Glutamatergic neuron (in vitro differentiated cells): ENCODE measurements around the gene CR2. TPM values are rescaled to one million over a fixed set of nuclear protein-coding genes. Genes with fewer than 3 reads are reported as not detected.

ENCODE experiments used
- DNase-seq: peaks from one replicate; pipeline ENCODE4 v3.0.0; 2022
- H3K27ac Mint-ChIP-seq: one replicate; pipeline ENCODE4 v1.8.0; 2020; ENCODE audit warnings: mild to moderate bottlenecking, mixed read lengths, inconsistent platforms; ENCODE audit not compliant: unreplicated experiment
- H3K27me3 Mint-ChIP-seq: one replicate; pipeline ENCODE4 v1.8.0; 2020; ENCODE audit warnings: mild to moderate bottlenecking, moderate library complexity, mixed read lengths, inconsistent platforms; ENCODE audit not compliant: unreplicated experiment
- H3K36me3 Mint-ChIP-seq: one replicate; pipeline ENCODE4 v1.8.0; 2020; ENCODE audit warnings: mild to moderate bottlenecking, mixed read lengths, inconsistent platforms; ENCODE audit not compliant: unreplicated experiment
- H3K4me1 Mint-ChIP-seq: one replicate; pipeline ENCODE4 v1.8.0; 2020; ENCODE audit warnings: mild to moderate bottlenecking, low read depth, mixed read lengths, inconsistent platforms; ENCODE audit not compliant: unreplicated experiment
- H3K4me3 Mint-ChIP-seq: one replicate; pipeline ENCODE4 v1.8.0; 2020; ENCODE audit warnings: mild to moderate bottlenecking, mixed read lengths, inconsistent platforms; ENCODE audit not compliant: unreplicated experiment
- H3K9me3 Mint-ChIP-seq: one replicate; pipeline ENCODE4 v1.8.0; 2020; ENCODE audit warnings: mild to moderate bottlenecking, moderate library complexity, mixed read lengths, inconsistent platforms; ENCODE audit not compliant: unreplicated experiment
- total RNA-seq: library from RNA; stranded (reverse); fragmentation: NEBNext Ultra II Directional; extraction: Animal tissue kit (Norgen Biotek cat#: 25700); gene quantifications from one replicate; pipeline ENCODE4 v1.2.1, GENCODE V29; 2021; ENCODE audit not compliant: unreplicated experiment
- TF ChIP-seq, protein P1 (sequence below): fragments of 200-600 bp; sonication (generic); IDR thresholded peaks from one replicate; pipeline ENCODE4 v1.5.0; 2021; ENCODE audit not compliant: partially characterized antibody, unreplicated experiment

Gene CR2
- total RNA-seq, 1 donor from 2014 or later, result not detected

DNA sequence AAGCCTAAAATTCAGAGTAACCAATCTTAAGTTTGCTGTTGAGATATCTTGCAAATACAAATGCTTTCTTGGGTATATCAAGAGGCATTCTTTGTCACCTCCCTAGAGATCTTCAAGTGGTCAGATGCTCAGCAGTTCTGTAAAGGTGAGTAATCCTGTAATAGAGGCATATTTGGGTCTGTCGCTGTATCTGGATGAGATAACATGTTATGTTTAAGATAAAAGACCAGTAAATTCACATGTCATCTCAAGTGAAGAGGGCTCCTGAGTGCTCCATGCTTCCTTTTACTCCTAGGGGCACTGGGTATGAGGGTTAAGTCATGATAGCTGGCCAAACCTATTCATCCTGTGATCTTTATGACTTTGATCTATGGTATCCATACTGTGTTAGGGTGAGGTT lies 7.5 kb downstream of the CR2 start:
- H3K27me3 Mint-ChIP-seq, result no peaks in the 10 kb centered on the region
- no peaks in the 10 kb centered on the region for H3K9me3 Mint-ChIP-seq
- H3K27ac Mint-ChIP-seq, result no peak overlapping the region
- no peaks in the 10 kb centered on the region for H3K36me3 Mint-ChIP-seq
- no peak overlapping the region for H3K4me3 Mint-ChIP-seq
- DNase-seq, result no peak
- TF ChIP-seq, protein P1, sequence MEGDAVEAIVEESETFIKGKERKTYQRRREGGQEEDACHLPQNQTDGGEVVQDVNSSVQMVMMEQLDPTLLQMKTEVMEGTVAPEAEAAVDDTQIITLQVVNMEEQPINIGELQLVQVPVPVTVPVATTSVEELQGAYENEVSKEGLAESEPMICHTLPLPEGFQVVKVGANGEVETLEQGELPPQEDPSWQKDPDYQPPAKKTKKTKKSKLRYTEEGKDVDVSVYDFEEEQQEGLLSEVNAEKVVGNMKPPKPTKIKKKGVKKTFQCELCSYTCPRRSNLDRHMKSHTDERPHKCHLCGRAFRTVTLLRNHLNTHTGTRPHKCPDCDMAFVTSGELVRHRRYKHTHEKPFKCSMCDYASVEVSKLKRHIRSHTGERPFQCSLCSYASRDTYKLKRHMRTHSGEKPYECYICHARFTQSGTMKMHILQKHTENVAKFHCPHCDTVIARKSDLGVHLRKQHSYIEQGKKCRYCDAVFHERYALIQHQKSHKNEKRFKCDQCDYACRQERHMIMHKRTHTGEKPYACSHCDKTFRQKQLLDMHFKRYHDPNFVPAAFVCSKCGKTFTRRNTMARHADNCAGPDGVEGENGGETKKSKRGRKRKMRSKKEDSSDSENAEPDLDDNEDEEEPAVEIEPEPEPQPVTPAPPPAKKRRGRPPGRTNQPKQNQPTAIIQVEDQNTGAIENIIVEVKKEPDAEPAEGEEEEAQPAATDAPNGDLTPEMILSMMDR, result no peak
- H3K4me1 Mint-ChIP-seq, result no peaks in the 10 kb centered on the region

DNA sequence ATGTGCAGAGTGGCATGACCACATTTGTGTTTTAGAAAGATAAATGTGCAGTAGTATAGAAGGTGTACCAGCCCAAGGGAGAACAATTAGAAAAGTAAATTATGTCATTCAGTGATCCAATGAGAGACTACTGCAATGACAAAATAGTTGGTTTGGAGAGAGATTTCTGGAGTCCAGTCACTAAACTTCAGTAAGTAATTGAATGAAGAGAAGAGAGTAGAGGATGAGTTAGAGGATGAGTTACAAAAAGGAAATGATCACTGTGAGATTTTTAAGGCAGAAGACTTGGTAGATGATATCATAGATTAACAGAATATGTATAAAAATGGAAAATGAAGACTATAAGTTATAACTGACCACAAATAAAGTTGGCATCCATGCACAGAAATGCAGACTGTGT lies 8.4 kb downstream of the CR2 start:
- TF ChIP-seq, protein P1, result no peak
- Mint-ChIP-seq H3K36me3 (no peaks in the 10 kb centered on the region), H3K4me3 (no peak overlapping the region), H3K27me3 (no peaks in the 10 kb centered on the region), H3K4me1 (no peaks in the 10 kb centered on the region), H3K27ac (no peak overlapping the region), H3K9me3 (no peaks in the 10 kb centered on the region)
- DNase-seq, result no peak

DNA sequence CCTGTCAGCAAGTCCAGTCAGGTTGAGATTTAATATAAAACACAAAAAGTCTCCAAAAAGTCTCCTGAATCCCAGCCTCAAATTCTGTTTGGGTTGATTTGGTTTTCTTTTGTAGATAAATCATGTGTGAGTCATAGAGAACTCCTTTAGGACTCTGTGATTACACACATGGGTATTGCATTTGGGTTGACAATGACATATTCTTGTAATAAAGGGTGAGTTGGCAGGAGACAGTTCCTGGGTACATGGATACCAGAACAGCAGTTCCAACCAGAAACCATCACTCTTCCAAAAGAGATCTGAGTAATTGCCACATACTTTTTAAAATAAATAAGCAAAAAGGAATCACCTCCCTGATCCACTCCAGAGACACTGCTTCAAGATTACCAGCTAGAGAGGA lies 8.9 kb downstream of the CR2 start:
- H3K27me3 Mint-ChIP-seq, result no peaks in the 10 kb centered on the region

DNA sequence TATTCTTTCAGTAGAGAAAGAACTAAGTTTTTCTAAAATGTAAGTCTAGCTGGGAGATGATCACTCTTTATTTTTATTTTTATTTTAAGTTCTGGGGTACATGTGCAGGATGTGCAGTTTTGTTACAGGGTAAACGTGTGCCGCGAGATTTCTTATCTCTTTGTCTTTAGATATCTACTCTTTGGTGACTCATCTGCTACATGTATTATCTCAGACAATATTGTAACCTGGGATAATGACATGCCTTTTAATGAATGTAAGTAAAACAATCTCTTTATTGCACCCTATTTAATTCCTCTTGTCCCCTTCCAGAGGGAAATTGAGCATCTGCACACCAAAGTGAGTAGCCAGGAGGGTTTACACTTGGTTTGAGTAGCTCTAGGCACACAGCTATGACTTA lies 9.4 kb downstream of the CR2 start:
- Mint-ChIP-seq H3K27me3 (no peaks in the 10 kb centered on the region), H3K9me3 (no peaks in the 10 kb centered on the region), H3K4me1 (no peaks in the 10 kb centered on the region), H3K4me3 (no peak overlapping the region), H3K27ac (no peak overlapping the region), H3K36me3 (no peaks in the 10 kb centered on the region)
- DNase-seq, result no peak
- TF ChIP-seq, protein P1, result no peak

More for the DNA sequence above, 8.9 kb downstream of the CR2 start:
- Mint-ChIP-seq H3K27ac (no peak overlapping the region), H3K9me3 (no peaks in the 10 kb centered on the region), H3K4me1 (no peaks in the 10 kb centered on the region), H3K4me3 (no peak overlapping the region), H3K36me3 (no peaks in the 10 kb centered on the region)
- DNase-seq, result no peak
- TF ChIP-seq, protein P1, result no peak

DNA sequence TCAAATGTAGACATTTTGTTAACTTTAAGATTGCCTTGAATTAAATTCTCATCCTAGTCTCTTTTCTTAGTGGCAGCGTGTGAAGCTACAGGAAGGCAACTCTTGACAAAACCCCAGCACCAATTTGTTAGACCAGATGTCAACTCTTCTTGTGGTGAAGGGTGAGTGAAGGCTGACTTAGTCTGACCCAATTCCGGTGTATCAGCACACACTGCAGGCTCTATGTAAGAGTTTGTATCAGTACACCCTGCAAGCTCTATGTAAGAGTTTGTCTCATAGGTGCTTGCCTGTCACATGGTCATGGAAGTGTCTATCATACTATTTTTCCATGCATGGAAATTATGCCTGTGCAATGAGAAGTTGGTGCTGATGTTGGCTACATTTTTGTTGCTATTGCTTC lies 16.8 kb downstream of the CR2 start:
- Mint-ChIP-seq H3K27ac (no peak overlapping the region), H3K27me3 (no peaks in the 10 kb centered on the region), H3K4me3 (no peak overlapping the region), H3K36me3 (no peaks in the 10 kb centered on the region), H3K4me1 (no peaks in the 10 kb centered on the region), H3K9me3 (no peaks in the 10 kb centered on the region)
- no peak for DNase-seq
- TF ChIP-seq, protein P1, result no peak
